Activated naive CD4-positive, alpha-beta T cell treated with anti-CD3 and anti-CD28 coated beads, Interleukin-2, amount 50 U/mL, for 24 hours (primary cell): ENCODE measurements around the gene CDH26.
"Not testable (repeated sequence)": the region's sequence is repeated elsewhere in the genome, so short reads cannot be mapped to it uniquely, and the experiment has no call there.

Source experiments
- H3K27ac Mint-ChIP-seq: one replicate; pipeline ENCODE4 v1.8.0; 2021; ENCODE audit warnings: mild to moderate bottlenecking, mixed read lengths
- H3K27me3 Mint-ChIP-seq: one replicate; pipeline ENCODE4 v1.8.0; 2021; ENCODE audit warnings: mixed read lengths
- H3K36me3 Mint-ChIP-seq: one replicate; pipeline ENCODE4 v1.8.0; 2021; ENCODE audit warnings: mixed read lengths
- H3K4me1 Mint-ChIP-seq: one replicate; pipeline ENCODE4 v1.8.0; 2021; ENCODE audit warnings: mixed read lengths
- H3K4me3 Mint-ChIP-seq: one replicate; pipeline ENCODE4 v1.8.0; 2021; ENCODE audit warnings: mild to moderate bottlenecking, mixed read lengths
- H3K9me3 Mint-ChIP-seq: one replicate; pipeline ENCODE4 v1.8.0; 2021; ENCODE audit warnings: mixed read lengths

The CDH26 gene

DNA sequence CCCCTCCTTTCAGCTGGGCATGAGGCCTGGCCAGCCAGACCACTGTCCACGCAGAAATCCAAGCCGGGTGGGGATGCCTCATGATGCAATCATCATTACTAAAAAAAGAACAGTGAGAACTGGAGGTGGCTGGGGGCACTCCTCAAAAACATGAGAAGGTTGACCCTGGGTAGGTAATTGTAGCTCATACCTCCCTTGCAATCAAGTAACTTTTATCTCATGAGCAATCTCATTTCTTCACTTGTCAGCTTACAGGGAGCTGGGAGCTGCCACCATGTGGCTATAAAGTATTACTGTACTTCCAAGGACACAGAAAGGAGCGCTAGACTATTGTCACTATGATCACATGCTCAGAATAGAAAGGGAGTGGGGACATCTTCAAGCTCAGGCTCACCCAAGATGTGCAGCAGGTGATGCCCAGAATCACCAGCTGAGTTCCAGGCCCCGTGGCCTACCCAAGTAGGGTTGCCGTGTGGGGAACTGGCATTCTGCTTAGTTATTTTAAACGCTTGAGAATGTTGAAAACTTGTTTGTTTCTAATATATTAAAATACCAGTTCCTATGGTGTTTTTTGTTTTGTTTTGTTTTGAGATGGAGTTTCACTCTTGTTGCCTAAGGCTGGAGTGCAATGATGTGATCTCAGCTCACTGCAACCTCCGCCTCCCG lies 3.0 kb upstream of the CDH26 start:
- H3K4me3 Mint-ChIP-seq: no peak overlapping the region
- H3K27me3 Mint-ChIP-seq: no peaks in the 10 kb centered on the region
- no peaks in the 10 kb centered on the region for H3K36me3 Mint-ChIP-seq
- H3K27ac Mint-ChIP-seq: no peak overlapping the region
- H3K9me3 Mint-ChIP-seq: no peaks in the 10 kb centered on the region
- H3K4me1 Mint-ChIP-seq: no peaks in the 10 kb centered on the region

DNA sequence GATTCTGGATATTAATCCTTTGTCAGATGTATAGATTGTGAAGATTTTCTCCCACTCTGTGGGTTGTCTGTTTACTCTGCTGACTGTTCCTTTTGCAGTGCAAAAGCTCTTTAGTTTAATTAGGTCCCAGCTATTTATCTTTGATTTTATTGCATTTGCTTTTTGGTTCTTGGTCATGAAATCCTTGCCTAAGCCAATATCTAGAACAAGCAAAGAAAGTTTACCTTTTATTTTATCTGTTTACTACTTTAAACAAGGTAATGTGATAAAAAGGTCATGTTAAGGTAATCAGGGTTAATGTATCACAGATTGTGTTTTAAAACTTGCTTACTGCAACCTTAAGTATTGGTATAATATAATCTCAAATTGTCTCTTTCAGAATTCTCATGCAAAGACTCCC lies 655 bp upstream of the CDH26 start:
- H3K9me3 Mint-ChIP-seq, H3K4me3 Mint-ChIP-seq, H3K27ac Mint-ChIP-seq, H3K27me3 Mint-ChIP-seq, H3K36me3 Mint-ChIP-seq, H3K4me1 Mint-ChIP-seq: not testable (repeated sequence)

GRCh38 chr20:59958626-59959025 lies 403 bp downstream of the CDH26 start:
- Mint-ChIP-seq H3K4me1 (no peaks in the 10 kb centered on the region), H3K27me3 (no peaks in the 10 kb centered on the region), H3K27ac (no peak overlapping the region), H3K4me3 (no peak overlapping the region), H3K9me3 (no peaks in the 10 kb centered on the region), H3K36me3 (no peaks in the 10 kb centered on the region)

GRCh38 chr20:59961423-59961822 lies 3.2 kb downstream of the CDH26 start:
- Mint-ChIP-seq H3K27me3 (no peaks in the 10 kb centered on the region), H3K9me3 (no peaks in the 10 kb centered on the region), H3K4me3 (no peak overlapping the region), H3K36me3 (no peaks in the 10 kb centered on the region), H3K27ac (no peak overlapping the region), H3K4me1 (no peaks in the 10 kb centered on the region)

DNA sequence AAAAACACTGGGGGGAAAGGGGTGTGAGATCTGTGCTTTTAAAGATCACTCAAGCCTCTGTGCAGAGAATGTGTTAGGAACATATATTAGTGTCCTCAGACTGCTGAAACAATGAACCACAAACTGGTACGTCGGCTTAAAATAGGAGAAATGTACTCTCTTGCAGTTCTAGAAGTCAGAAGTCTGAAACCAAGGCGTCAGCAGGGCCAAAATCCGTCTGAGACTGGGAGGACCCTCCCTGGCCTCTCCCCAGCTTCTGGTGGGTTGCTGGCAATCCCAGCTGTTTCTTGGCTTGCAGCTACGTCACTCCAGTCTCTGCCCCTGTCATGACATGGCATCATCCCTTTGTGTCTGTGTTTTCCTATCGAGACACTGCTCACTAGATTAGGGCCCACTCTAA lies 3.9 kb downstream of the CDH26 start:
- no peak overlapping the region for H3K4me3 Mint-ChIP-seq
- H3K27ac Mint-ChIP-seq: no peak overlapping the region

GRCh38 chr20:59966428-59966827 lies 8.2 kb downstream of the CDH26 start:
- no peaks in the 10 kb centered on the region for H3K9me3 Mint-ChIP-seq
- H3K27me3 Mint-ChIP-seq: no peaks in the 10 kb centered on the region
- H3K27ac Mint-ChIP-seq: no peak overlapping the region
- no peaks in the 10 kb centered on the region for H3K36me3 Mint-ChIP-seq
- no peaks in the 10 kb centered on the region for H3K4me1 Mint-ChIP-seq
- H3K4me3 Mint-ChIP-seq: no peak overlapping the region

More for the DNA sequence above, 3.9 kb downstream of the CDH26 start:
- Mint-ChIP-seq H3K4me1 (no peaks in the 10 kb centered on the region), H3K36me3 (no peaks in the 10 kb centered on the region), H3K9me3 (no peaks in the 10 kb centered on the region), H3K27me3 (no peaks in the 10 kb centered on the region)

DNA sequence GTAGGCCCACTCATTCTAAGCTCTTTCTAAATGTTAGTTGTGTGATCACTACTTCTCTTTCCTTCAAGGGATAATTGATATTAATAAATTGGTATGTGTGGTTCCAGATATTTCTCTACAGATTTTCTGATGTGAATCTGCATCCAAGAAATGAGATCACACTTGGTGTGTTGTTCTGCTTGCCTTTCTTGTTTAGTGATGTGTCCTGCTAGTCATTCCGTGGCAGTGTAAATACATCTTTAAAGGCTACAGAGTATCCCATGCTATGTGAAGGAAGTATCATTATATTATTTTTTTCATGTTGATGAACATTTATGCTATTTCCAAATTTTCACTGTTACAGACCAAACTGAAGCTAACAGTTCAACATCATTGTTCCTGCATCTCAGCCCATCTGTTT lies 13.2 kb downstream of the CDH26 start:
- no peaks in the 10 kb centered on the region for H3K27me3 Mint-ChIP-seq
- H3K9me3 Mint-ChIP-seq: no peaks in the 10 kb centered on the region
- H3K4me1 Mint-ChIP-seq: no peaks in the 10 kb centered on the region
- H3K27ac Mint-ChIP-seq: no peak overlapping the region
- peaks cover 3% of the 10 kb centered on the region for H3K36me3 Mint-ChIP-seq
- H3K4me3 Mint-ChIP-seq: no peak overlapping the region

DNA sequence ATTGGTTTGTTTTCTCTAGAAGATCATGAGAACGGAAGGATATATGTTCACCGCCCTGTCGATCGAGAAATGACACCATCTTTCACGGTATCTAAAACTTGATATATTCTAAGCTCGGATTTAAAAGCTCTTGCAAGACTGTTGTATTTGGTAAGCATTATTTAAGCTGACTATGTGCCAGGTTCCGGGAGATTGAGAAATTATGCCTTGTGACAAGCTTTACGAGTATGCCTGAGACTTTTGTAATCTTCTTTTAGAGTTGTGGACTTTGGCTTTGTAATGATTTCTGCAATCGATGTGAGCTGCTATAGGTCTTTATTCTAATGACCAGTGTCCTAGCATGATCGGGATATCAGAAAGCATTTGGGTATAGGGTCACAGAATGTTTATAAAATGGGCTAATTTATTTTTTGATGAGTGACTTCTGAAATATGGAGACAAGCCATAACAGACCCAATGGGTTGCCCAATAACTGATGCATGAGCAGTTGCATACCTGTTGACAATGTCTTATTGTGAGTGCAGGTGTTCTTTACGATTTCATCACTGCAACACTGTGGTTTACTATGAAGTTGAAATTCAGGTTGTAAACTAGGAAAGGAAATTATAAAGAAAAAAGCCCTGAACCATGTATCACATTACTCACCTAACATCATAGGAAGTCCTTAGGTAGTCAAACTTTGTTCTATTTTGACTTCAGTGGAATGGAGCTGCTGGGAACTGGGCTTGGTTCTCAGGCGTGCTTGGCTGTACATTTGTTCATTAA lies 14.0 kb downstream of the CDH26 start:
- H3K4me3 Mint-ChIP-seq: no peak overlapping the region
- H3K27me3 Mint-ChIP-seq: no peaks in the 10 kb centered on the region
- no peak overlapping the region for H3K27ac Mint-ChIP-seq
- H3K4me1 Mint-ChIP-seq: no peaks in the 10 kb centered on the region
- H3K9me3 Mint-ChIP-seq: no peaks in the 10 kb centered on the region
- H3K36me3 Mint-ChIP-seq: peaks cover 3% of the 10 kb centered on the region

DNA sequence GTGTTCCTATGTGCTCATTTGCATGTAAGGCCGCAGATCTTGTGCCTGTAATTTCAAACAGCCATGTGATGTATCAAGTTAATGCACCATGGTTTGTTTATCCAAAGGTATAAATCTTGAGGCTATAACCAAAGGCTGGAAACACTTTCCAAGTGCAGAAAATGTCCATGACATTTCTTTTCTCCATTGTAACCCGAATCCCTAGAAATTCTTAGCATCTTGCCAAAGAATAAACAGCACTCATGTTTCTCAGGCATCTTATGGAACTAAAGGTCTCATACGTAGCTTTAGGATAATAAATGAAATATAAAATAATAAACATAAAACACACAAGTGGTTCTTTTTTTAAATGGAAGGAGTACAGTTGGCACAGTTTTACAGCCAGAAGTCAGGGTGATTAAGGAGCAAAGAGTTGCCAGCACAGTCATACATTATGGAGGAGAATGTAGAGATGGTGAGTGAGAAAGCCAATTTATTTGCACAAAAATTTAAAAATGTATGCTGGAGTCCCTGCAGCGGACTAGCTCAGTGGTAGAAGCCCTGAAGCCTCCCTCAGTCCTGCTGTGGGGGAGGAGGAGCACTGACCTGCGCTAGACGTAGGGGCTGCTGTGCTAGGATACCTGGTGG lies 18.0 kb downstream of the CDH26 start:
- no peak overlapping the region for H3K4me3 Mint-ChIP-seq
- no peaks in the 10 kb centered on the region for H3K4me1 Mint-ChIP-seq
- no peaks in the 10 kb centered on the region for H3K9me3 Mint-ChIP-seq
- H3K27ac Mint-ChIP-seq: no peak overlapping the region
- peaks cover 7% of the 10 kb centered on the region for H3K36me3 Mint-ChIP-seq
- no peaks in the 10 kb centered on the region for H3K27me3 Mint-ChIP-seq

GRCh38 chr20:59977086-59977485 lies 18.9 kb downstream of the CDH26 start:
- no peaks in the 10 kb centered on the region for H3K9me3 Mint-ChIP-seq

DNA sequence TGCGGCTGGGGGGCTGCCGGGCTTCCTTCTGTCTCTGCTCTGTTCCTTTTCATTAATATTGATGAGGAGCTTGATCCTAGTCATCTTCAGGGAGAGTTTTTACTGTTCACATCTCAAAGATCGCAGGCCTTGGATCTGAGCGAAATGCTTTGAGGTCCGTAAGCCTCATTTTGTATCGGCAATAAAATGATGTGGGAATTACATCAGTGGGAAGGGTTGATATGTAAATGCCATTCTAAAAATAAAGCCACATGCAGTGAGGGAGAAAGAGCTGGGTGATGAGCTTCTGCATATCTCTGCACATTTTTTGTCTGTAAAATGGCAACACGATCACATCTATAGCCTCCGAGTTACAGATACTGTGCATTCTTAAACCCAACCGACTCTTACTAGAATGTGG lies 24.9 kb downstream of the CDH26 start:
- Mint-ChIP-seq H3K4me1 (no peaks in the 10 kb centered on the region), H3K27ac (no peak overlapping the region), H3K4me3 (no peak overlapping the region), H3K9me3 (no peaks in the 10 kb centered on the region), H3K27me3 (no peaks in the 10 kb centered on the region), H3K36me3 (peaks cover 8% of the 10 kb centered on the region)

More at GRCh38 chr20:59977086-59977485, 18.9 kb downstream of the CDH26 start:
- Mint-ChIP-seq H3K27me3 (no peaks in the 10 kb centered on the region), H3K27ac (no peak overlapping the region), H3K4me3 (no peak overlapping the region), H3K4me1 (no peaks in the 10 kb centered on the region), H3K36me3 (peaks cover 9% of the 10 kb centered on the region)

DNA sequence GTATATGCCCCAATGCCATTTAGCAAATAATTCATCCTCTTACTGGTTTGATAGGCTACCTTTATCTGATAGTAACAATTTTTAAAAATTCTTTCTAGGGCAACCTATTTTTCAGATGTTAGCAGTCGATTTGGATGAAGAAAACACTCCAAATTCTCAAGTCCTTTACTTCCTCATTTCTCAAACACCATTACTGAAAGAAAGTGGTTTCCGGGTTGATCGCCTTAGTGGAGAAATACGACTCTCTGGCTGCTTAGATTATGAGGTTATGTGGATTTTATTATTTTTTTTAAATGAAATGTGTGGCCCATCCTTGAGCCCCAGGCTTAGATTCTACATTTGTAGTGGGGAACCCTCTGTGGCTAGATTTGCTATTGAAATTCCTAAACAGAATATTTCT lies 26.3 kb downstream of the CDH26 start:
- peaks cover 7% of the 10 kb centered on the region for H3K36me3 Mint-ChIP-seq
- H3K27me3 Mint-ChIP-seq: no peaks in the 10 kb centered on the region
- H3K4me1 Mint-ChIP-seq: no peaks in the 10 kb centered on the region
- no peaks in the 10 kb centered on the region for H3K9me3 Mint-ChIP-seq
- H3K27ac Mint-ChIP-seq: no peak overlapping the region
- no peak overlapping the region for H3K4me3 Mint-ChIP-seq

DNA sequence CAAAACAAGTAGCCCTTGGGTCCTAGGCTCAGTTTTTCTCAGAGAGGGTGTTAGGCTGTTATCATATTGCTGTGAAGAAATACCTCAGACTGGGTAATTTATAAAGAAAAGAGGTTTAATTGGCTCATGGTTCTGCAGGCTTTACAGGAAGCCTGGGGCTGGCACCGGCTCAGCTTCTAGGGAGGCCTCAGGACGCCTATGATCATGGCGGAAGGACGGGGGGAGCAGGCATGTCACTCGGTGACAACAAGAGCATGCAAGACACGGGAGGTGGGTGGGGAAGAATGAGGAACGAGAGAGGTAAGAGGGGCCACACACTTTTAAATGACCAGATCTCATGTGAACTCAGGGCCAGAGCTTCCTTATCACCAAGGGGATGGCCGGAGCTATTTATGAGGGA lies 26.9 kb downstream of the CDH26 start:
- Mint-ChIP-seq H3K4me1 (no peaks in the 10 kb centered on the region), H3K4me3 (no peak overlapping the region), H3K27ac (no peak overlapping the region), H3K9me3 (no peaks in the 10 kb centered on the region), H3K36me3 (peaks cover 10% of the 10 kb centered on the region), H3K27me3 (no peaks in the 10 kb centered on the region)

DNA sequence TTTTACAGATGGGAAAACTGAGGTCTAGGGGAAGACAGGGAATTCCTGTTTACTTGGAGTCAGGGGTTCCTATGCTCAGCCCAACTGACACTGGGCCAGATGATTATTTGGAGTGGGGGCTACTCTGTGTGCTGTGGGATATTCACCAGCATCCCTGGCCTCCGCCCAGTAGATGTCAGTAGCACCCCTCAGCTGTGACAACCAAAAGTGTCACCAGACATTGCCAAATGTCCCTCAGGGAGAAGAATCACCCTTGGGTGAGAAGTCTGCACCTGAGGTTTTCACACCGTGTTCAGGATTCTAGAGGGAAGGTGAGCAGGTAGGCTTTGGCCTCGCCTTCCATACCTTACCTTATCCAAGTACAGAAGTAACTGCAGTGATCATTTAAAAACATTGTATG lies 27.6 kb downstream of the CDH26 start:
- H3K36me3 Mint-ChIP-seq: peaks cover 7% of the 10 kb centered on the region

GRCh38 chr20:59987135-59987534 lies 28.9 kb downstream of the CDH26 start:
- H3K27ac Mint-ChIP-seq: no peak overlapping the region
- no peaks in the 10 kb centered on the region for H3K9me3 Mint-ChIP-seq
- no peaks in the 10 kb centered on the region for H3K27me3 Mint-ChIP-seq
- H3K4me3 Mint-ChIP-seq: no peak overlapping the region
- H3K4me1 Mint-ChIP-seq: no peaks in the 10 kb centered on the region
- H3K36me3 Mint-ChIP-seq: peaks cover 6% of the 10 kb centered on the region

More for the DNA sequence above, 27.6 kb downstream of the CDH26 start:
- H3K4me1 Mint-ChIP-seq: no peaks in the 10 kb centered on the region
- H3K4me3 Mint-ChIP-seq: no peak overlapping the region
- H3K9me3 Mint-ChIP-seq: no peaks in the 10 kb centered on the region
- no peak overlapping the region for H3K27ac Mint-ChIP-seq
- H3K27me3 Mint-ChIP-seq: no peaks in the 10 kb centered on the region

GRCh38 chr20:59988141-59988540 lies 29.9 kb downstream of the CDH26 start:
- no peak overlapping the region for H3K4me3 Mint-ChIP-seq
- no peaks in the 10 kb centered on the region for H3K27me3 Mint-ChIP-seq
- H3K36me3 Mint-ChIP-seq: peaks cover 5% of the 10 kb centered on the region
- no peak overlapping the region for H3K27ac Mint-ChIP-seq
- no peaks in the 10 kb centered on the region for H3K4me1 Mint-ChIP-seq
- H3K9me3 Mint-ChIP-seq: no peaks in the 10 kb centered on the region
